Caki2 (cell line): Measurements from ENCODE around the gene COG1. TPM values are rescaled to one million over a fixed set of nuclear protein-coding genes. Genes with fewer than 3 reads are reported as not detected.
A peak's percentile ranks its signal among the peaks of the same experiment; 100 is the strongest.
"Not testable (repeated sequence)": the region's sequence is repeated elsewhere in the genome, so short reads cannot be mapped to it uniquely, and the experiment has no call there.

Source experiments
- DNase-seq: peaks from one replicate; pipeline ENCODE4 v3.0.0-alpha.2; 2015; ENCODE audit warnings: low read depth
- in situ Hi-C: cut with HindIII; loops from 2 replicates; pipeline ENCODE4 v1.10.0; 2016; ENCODE audit warnings: low sequenced_read_pairs, low pct_unique_long_range_greater_than_20kb, mixed read lengths
- total RNA-seq: library from RNA; depleted of rRNA; stranded (reverse); fragments of >200 nt; shearing (Covaris generic); gene quantifications from 2 replicates; pipeline ENCODE4 v1.2.3, GENCODE V29; 2014; ENCODE audit warnings: low replicate concordance; rRNA removed

Gene COG1
- 19.6 and 20.6 TPM in 2 replicates for total RNA-seq

GRCh38 chr17:73192894-73193701 lies at the start of gene COG1:
TSS of gene COG1 (plus strand) at chr17:73193055. CDS start at chr17:73193070, 15 bp downstream.
- in situ Hi-C loops = no loop called here

GRCh38 chr17:73144209-73144608 lies 48.6 kb upstream of the COG1 start:
- in situ Hi-C loops, DNase-seq: not testable (repeated sequence)

More at GRCh38 chr17:73192894-73193701, at the start of gene COG1:
- peak; percentile 85 for DNase-seq

- DNase-seq = no peak
- in situ Hi-C loops = no loop called here
Observed at GRCh38 chr17:73145641-73146040, 47.2 kb upstream of the COG1 start.

GRCh38 chr17:73147791-73148190 lies 45.1 kb upstream of the COG1 start:
- in situ Hi-C loops, DNase-seq: not testable (repeated sequence)

- in situ Hi-C loops = no loop called here
- DNase-seq = no peak
Observed at GRCh38 chr17:73148540-73149334, 44.1 kb upstream of the COG1 start.

GRCh38 chr17:73150622-73151300 lies 42.1 kb upstream of the COG1 start:
- in situ Hi-C loops, DNase-seq: not testable (repeated sequence)

- in situ Hi-C loops = no loop called here
- DNase-seq = peak; percentile 94
Observed at GRCh38 chr17:73151916-73152632, 40.8 kb upstream of the COG1 start.

- in situ Hi-C loops = no loop called here
Observed at GRCh38 chr17:73155410-73156165, 37.3 kb upstream of the COG1 start.

GRCh38 chr17:73156166-73156840 lies 36.6 kb upstream of the COG1 start:
- in situ Hi-C loops = no loop called here
- peak; percentile 46 for DNase-seq

More at GRCh38 chr17:73155410-73156165, 37.3 kb upstream of the COG1 start:
- no peak for DNase-seq

GRCh38 chr17:73156887-73157520 lies 35.9 kb upstream of the COG1 start:
- no peak for DNase-seq
- in situ Hi-C loops = no loop called here

- in situ Hi-C loops = no loop called here
- DNase-seq = no peak
Observed at GRCh38 chr17:73157521-73157890, 35.3 kb upstream of the COG1 start.

- in situ Hi-C loops = no loop called here
- DNase-seq = no peak
Observed at GRCh38 chr17:73158133-73158532, 34.7 kb upstream of the COG1 start.

- no peak for DNase-seq
- in situ Hi-C loops = no loop called here
Observed at GRCh38 chr17:73160980-73161630, 31.8 kb upstream of the COG1 start.

GRCh38 chr17:73163043-73163442 lies 29.8 kb upstream of the COG1 start:
- in situ Hi-C loops = no loop called here
- DNase-seq = no peak

GRCh38 chr17:73165616-73166404 lies 27.0 kb upstream of the COG1 start:
- DNase-seq = no peak
- in situ Hi-C loops = no loop called here
